ENCODE data around the gene LRRC71.

GRCh38 chr1:156909671-156910070 is 10.8 kb upstream of the LRRC71 start:
- TF ChIP-seq POLR2A (IDR thresholded peaks at IDR 0.05) (no peak), CTCF (IDR thresholded peaks at IDR 0.05) (no peak), POLR2AphosphoS5 (IDR thresholded peaks at IDR 0.05) (no peak), EP300 (IDR thresholded peaks at IDR 0.05) (no peak)
